GM03348 (cell line): ENCODE measurements around the gene TTI1.

ENCODE experiments used
- DNase-seq: peaks from one replicate; pipeline ENCODE4 v3.0.0; 2012; ENCODE audit warnings: low spot score

The TTI1 gene

DNA sequence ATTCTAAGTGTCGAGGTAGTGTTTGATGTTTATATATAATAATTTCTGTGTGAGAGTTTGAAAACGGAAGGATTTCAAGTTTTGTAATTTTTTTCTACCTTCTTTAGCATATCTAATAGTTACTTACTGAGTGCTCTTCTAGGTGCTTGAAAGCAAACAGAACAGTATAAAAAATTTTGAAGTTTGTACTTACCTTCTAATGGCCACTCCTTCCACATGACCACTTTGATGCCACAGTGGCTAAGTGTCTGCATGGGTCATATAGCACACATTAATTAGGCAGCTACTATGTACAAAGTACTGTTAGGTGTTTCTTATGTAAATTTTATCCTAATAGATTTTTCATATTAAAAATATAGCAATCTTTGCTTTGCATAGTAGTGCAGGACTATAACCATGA, 21.4 kb upstream of the TTI1 start:
- DNase-seq, result no peak

DNA sequence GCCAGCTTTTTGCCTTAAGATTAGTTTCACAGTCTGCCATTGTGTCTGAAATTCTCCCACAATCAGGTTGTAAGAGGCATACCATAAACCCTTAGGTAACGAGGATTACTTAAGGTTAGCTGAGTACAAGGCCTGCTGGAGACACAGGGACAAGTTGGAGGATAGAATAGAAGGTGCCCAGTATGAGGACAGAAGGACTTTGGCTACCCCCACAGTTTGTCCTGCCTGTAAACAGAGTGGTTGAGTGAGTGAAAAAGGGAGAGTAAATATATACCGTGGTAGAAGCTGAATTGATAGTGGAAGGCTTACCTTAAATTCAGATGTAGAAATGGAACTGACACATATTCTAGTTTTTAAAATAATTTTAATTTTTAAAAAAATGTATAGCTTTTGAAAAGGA, 19.6 kb upstream of the TTI1 start:
- DNase-seq, result no peak

DNA sequence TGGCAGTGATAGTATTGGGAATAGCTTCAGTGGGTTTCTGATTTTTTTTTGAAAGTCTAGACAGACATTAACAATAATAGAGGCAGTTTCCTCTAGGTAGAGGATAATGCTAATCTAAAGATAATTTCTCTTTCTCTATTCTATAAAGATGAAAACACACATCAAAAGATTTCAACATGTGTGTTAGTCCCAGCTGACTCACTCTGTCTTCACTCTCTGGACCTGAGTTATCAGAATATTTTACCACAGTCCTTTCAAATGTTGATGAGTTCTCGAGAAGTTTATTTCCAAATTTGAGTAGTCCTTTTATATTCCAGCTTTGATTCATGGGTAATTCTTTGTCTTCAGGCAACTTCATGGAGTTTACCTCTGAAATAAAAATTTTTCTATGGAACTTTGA, 17.4 kb upstream of the TTI1 start:
- peak; percentile 33 for DNase-seq

DNA sequence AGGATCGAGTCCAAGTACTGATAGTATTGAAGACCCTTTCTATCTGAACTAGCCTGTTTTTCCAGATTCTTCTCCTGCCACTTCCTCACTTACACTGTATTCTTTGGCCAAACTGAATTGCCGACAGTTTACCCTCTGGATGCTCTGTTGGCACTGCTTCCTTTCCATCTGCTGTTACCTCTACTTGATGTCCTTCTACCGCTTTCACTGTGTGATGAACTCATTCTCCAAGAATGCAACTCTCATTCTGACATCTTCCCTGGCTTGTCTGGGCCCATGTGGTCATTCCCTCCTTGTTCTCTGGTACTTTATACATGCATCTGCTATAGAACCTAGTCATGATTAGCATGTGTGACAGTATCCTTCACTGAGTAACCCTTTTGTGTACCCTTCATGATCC, 16.5 kb upstream of the TTI1 start:
- peak; percentile 61 for DNase-seq

DNA sequence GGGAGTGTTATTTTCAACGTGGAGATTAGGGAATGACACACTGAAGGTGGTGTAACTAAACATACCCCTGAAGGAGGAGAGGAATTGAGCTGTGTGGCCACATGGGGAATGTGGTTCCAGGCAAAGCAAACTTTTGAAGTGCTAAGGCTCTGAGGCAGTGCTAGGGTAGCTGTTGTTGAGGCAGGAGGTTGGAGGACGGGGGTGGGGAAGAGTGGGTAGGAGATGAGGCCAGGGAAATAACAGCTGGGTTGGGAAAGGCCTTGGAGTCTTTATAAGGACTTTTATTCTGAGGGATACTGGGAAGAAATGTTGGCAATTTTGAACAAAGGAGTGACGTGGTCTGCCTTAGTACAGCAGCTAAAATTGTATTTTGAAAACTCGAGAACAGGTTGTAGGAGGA, 13.3 kb upstream of the TTI1 start:
- no peak for DNase-seq

GRCh38 chr20:38044685-38045084, 11.4 kb upstream of the TTI1 start:
- no peak for DNase-seq

- peak; percentile 70 for DNase-seq
Observed at GRCh38 chr20:38043512-38044300, 10.4 kb upstream of the TTI1 start.

DNA sequence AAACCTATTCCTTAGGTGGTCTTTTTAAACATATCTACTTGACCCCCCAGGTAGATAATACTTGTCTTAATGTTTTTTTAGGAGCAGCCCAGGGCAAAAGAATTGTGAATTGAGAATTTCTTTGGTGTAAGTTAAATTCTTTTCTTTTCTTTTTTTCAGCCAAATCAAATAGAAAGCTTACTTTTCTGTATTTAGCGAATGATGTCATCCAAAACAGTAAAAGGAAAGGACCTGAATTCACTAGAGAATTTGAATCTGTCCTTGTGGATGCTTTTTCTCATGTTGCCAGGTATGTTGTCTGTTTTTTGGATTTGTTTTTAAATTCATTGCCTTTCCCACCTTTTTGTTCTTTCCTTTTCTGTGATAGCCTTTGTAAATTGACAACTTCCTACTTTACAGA, 7.0 kb upstream of the TTI1 start:
- no peak for DNase-seq

GRCh38 chr20:38036366-38036765, 3.1 kb upstream of the TTI1 start:
- no peak for DNase-seq

GRCh38 chr20:38034961-38035360, 1.7 kb upstream of the TTI1 start:
- no peak for DNase-seq

DNA sequence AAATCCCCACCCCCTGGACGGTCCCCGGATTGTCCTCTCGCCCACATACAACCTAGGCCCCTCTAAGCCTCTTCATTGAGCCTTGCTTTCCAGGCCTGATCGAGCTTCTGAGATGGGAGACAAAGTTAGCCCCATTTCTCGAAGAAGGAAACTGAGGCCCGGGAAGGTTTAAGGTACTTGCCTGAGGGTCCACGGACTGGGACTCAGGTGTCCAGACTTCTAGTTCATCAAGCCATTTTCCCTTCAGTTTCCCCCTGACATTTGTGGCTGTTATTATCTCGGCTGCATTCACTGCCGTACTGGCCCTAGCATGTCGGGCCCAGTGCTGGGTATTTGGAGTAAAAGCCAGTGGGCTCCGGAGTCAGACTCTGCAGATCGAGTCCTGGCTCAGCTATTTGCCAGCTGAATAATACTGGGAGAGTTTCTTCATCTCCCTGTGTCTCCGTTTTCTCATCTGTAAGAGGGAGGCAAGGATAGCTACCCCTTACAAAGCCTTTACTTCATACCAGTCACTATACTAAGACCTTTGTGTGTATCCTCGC, 923 bp upstream of the TTI1 start:
- peak; percentile 25 for DNase-seq

- no peak for DNase-seq
Observed at GRCh38 chr20:38032585-38033329, 499 bp downstream of the TTI1 start.

GRCh38 chr20:38031957-38032356, 1.3 kb downstream of the TTI1 start:
- no peak for DNase-seq

DNA sequence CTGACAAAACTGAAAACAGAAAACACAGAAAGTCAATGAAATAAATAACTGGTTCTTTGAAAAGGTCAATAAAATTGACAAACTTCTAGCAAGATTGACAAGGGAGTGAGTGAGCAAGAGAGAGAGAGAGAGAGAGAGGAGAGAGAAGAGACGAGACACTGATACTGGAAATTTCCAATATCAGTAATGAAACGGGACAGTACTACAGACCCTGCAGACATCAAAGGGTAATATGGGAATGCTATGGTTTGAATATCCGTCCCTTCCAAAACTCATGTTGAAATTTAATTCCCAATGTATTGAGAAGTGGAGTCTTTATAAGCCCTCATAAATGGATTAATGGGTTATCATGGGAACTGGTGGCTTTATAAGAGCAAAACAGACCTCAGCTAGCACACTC, 3.8 kb downstream of the TTI1 start:
- DNase-seq, result no peak

GRCh38 chr20:38024496-38024895, 8.8 kb downstream of the TTI1 start:
- DNase-seq, result no peak

GRCh38 chr20:38023181-38024001, 9.9 kb downstream of the TTI1 start:
- DNase-seq, result no peak

DNA sequence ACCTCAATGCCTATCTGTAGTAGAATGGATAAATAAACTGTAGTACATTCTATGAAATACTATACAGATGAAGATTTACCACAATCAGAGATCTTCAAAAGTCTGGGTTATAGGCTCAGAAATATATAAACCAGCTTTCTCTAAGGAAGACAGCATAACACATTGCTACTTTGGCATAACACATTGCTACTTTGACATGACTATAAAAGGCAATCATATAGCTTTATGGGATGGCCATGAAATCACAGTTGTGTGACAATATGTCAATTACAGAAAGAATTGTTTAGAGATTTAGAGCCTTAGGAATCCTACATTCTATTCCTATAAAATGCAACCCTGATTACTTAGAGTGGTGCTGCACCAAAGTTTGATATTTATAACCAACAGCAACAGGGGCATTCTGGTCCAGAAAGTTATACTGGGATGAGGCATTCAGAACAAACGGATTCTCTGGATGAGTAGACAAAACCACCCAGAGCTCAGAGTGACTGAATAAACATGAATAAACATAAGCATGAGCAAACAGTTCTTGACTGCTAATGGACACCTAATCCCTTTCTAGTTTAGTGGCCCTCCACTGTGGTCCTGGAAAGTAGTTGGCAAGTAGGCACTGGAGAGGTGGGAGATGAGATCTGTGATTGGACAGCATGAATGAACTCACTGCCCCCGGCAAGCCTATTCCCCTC, 12.0 kb downstream of the TTI1 start:
- no peak for DNase-seq

GRCh38 chr20:38018385-38018784, 14.9 kb downstream of the TTI1 start:
- no peak for DNase-seq

DNA sequence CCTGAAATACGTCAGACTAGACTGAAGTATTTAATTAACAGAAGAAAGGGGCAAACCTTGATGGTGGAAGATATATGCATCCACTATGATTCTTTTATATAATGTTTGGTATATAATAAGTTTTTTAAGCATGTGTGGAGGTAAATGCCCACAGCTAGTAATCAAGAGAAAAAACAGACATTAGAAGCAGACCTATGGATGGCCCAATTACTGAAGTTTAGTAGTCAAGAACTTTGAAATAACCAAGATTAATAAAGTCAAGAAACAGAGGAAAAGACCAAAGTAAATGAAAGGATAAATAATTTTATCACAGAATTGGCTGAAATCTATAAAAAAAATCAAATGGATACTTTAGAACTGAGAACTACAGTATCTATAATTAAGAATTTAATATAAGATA, 15.3 kb downstream of the TTI1 start:
- no peak for DNase-seq

DNA sequence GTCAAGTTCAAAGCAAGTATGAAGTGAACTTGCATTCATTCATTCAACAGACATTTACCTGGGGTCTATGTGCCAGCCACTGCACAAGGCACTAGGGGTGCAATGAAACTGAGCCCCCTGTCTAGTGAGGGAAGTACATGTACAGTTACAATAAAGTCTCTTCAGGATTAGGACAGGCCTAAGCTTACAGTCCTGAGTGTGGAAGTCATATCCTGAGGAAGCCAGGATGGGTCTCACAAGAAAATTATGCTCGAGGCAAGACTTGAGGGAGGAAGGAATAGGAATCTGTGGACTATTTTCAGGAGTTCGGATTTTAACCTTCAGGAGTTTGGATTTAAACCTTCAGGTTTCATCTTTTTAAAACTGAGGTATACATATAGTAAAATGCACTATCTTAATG, 19.4 kb downstream of the TTI1 start:
- no peak for DNase-seq

DNA sequence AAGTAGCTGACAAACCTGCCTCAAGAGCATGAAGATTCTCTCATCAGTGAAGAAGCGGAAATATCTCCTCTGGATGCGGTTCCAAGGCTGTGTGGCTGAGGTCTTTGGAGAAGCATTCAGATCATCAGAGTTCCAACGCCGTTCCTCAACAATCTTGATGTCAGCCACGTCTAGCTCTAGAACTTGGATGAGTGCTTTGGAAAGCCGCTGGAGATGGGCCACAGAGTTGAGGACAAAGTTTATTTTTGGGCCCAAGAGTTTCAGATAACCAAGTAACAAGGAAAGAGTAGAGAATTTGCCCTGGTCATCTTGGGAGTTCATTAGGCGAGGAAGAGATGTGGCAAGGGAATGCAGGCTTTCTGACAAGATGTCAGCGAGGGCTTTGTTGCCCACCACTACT, 20.9 kb downstream of the TTI1 start:
- no peak for DNase-seq

DNA sequence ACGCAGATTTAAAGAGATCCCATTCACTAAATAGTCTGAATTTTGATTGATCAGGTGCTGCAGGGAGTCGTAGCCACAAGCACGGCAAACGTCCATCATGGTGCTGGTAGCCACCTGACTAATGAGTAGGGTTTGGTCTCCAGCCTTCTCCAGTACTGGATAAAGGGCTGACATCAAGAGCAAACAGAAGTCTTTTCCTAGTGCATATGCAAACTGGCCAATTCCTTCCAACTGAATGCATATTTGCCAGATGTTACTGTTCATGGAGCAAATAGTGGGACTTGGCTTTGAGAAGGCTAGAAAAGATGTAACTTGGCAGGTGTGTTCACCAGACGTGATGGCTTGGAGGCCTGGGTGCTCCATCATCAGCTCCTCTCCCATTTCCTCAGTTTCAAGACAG, 21.6 kb downstream of the TTI1 start:
- no peak for DNase-seq
